Fibroblast of the aortic adventitia (primary cell): ENCODE results near the gene MT1B. TPM values are rescaled to one million over a fixed set of nuclear protein-coding genes. Genes with fewer than 3 reads are reported as not detected.

Experiments
- DNase-seq: peaks from one replicate; pipeline ENCODE4 v3.0.0-alpha.2; 2010; ENCODE audit warnings: low read depth
- H3K4me3 ChIP-seq: 2 replicates; pipeline ENCODE4 v1.5.1; 2011; ENCODE audit warnings: low read depth, mild to moderate bottlenecking, control low read depth, low read length, moderate library complexity
- CTCF ChIP-seq: IDR thresholded peaks from 2 replicates; pipeline ENCODE4 v1.5.1; 2011; ENCODE audit warnings: mild to moderate bottlenecking, low read length, control low read depth, inconsistent platforms; ENCODE audit not compliant: insufficient read depth
- total RNA-seq: library from RNA; depleted of rRNA; stranded (reverse); fragments of >200 nt; gene quantifications from 2 replicates; pipeline ENCODE4 v1.2.3, GENCODE V29; 2012; ENCODE audit warnings: low replicate concordance

MT1B gene
- total RNA-seq, 1 donor, result not detected

DNA sequence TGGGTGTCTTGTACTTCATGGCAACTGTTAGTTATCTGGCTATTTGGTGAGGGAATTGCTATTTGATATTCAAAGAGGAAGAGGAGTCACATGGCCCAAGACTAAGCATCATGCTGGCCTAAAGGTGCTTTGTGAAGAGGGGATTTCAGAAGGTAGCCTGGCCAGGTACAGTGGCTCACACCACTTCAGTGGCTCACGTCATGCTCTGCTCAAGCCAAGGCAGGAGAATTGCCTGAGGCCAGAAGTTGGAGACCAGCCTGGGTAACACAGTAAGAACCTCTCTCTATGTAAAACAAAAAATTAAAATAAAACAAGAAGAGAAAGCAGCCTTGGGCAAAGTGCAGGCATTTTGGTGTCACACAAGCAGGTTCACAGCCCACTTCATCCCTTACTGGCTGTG lies 6.4 kb upstream of the MT1B start:
- no peak for DNase-seq
- TF ChIP-seq CTCF, result no peak
- H3K4me3 ChIP-seq, result no peak overlapping the region

DNA sequence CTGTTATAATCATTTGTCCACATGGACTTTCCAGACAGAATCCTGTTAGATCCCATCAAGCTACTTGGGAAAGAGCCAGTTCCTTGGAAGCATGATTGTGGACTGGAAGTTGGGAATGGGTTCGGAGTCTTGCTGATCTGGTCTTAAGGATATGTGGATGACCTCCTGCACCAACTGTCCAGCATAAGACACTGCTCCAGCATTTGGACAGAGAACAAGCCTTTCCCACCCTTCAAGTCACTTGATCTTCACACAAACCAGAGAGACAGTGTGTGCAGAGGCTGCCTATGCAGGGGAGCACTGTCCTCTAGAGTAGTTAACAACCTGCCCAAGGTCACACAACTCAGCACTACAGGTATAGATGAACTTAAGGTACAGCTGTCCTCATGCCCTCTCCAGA lies 5.8 kb upstream of the MT1B start:
- H3K4me3 ChIP-seq, result no peak overlapping the region
- no peak for TF ChIP-seq CTCF
- no peak for DNase-seq

DNA sequence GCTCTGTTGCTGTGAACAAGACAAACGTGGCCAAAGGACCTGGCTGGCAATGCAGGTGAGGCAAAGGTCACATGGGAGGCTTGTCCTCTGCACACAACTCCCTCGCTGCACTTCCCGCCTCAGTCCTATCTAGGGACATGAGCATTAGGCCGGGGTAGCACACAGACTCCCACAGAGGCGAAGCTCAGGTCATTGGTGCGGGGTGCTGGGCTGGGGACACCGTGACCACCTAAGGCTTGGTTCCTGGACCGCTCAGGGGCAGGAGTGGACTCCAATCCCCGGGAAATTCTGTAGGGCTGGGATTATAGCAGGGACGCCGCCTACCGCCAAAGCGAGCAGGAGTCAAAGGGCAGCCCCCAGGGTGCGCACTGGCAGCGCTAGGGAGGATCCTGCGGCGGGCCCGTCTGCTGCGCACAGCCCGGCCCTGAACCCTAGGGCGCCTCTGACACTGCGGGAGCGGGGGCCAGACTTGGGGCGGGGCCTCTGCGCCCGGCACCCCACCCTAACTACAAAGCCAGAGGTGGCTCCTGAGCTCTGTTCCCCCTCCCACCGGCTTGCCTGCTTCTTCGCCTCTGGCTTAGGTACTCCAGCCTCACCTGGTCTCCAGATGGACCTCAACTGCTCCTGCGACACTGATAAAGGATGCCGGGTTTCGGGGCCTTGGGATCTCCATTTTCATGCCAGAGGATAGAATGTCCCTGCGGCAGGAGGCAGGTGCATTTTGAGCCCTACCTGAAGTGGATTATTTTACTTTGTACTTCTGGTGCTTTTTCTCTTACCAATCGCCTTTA lies 3.9 kb upstream of the MT1B start:
- no peak overlapping the region for H3K4me3 ChIP-seq
- DNase-seq, result no peak
- no peak for TF ChIP-seq CTCF

DNA sequence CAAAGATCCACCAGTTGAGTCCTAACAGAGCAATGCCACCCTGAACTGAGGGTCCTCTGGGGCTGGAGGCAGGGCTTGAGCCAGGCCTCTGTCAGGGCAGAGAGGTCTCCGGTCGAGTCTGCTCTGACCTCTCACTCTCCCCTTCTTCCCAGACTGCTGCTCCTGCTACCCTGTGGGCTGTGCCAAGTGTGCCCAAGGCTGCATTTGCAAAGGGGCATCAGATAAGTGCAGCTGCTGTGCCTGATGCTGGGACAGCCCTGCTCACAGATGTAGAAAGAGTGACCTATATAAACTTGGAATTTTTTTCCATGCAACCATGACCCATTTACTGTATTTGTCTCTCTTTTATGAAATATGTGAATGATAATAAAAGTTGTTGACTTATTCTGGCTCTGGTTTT lies 2.4 kb upstream of the MT1B start:
- no peak overlapping the region for H3K4me3 ChIP-seq
- DNase-seq, result no peak
- TF ChIP-seq CTCF, result no peak

DNA sequence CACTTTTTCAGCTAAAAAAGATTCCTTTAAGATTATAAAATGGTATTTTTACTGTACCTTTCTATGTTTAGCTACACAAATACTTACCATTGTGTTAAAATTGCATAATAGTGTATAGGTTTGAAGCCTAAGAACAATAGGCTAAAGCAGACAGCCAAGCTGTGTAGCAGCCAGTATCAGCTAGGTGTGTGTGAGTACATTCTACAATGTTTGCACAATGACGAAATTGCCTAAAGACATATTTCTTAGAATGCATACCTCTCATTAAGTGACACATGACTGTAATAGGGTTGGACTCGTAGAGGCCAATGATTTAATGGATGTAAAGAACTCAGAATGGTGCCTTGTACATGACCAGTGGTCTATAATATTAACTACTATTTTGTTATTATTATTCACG lies 1.9 kb upstream of the MT1B start:
- H3K4me3 ChIP-seq, result no peak overlapping the region
- DNase-seq, result no peak
- no peak for TF ChIP-seq CTCF

GRCh38 chr16:56652600-56652999 lies 914 bp downstream of the MT1B start:
- no peak for DNase-seq
- TF ChIP-seq CTCF, result no peak
- no peak overlapping the region for H3K4me3 ChIP-seq

DNA sequence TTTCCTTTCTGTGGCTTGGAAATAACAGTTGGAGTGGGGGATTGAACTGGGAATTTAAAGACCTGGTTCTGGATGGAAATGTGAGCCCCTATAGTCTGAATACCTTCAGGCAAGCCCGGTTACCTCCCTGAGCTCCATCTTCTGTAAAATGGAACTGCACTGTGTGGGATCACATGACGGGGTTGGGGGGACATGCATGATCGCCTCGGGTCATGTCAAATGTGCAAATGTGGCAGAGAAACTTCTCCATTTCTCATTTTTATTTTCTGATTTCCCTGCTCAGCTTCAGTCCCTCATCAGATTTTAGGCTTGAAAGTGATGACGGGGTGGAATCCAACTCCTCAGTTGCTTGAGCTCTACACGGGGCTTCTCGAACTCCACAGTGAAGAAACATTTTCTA lies 1.5 kb downstream of the MT1B start:
- TF ChIP-seq CTCF, result no peak
- no peak overlapping the region for H3K4me3 ChIP-seq
- DNase-seq, result no peak
